GM23338 (cell line): Measurements from ENCODE around the gene GNB1L. TPM values are rescaled to one million over a fixed set of nuclear protein-coding genes. Genes with fewer than 3 reads are reported as not detected.

ENCODE experiments used
- ATAC-seq: fragments of 200-7000 bp; cut with Tn5 transposase; 3 replicates; pipeline ENCODE4 v1.9.1; 2020
- DNase-seq: peaks from one replicate; pipeline ENCODE4 v3.0.0-alpha.2; 2015; ENCODE audit warnings: low spot score
- H2AFZ ChIP-seq: fragments of 200-600 bp; sonication (generic); 2 replicates; pipeline ENCODE4 v1.8.0; 2016; ENCODE audit warnings: antibody characterized with exemption, mild to moderate bottlenecking, moderate library complexity
- H3F3A ChIP-seq: fragments of 200-600 bp; sonication (generic); replicated peaks from 2 replicates; pipeline ENCODE4 v1.8.0; 2017; ENCODE audit warnings: antibody characterized with exemption, mixed run types, low read depth
- H3K27ac ChIP-seq: fragments of 200-600 bp; sonication (generic); 2 replicates; pipeline ENCODE4 v1.6.1; 2016; ENCODE audit warnings: low read depth
- H3K27me3 ChIP-seq: fragments of 200-600 bp; sonication (generic); 2 replicates; pipeline ENCODE4 v1.8.0; 2016; ENCODE audit warnings: mild to moderate bottlenecking, mixed run types, moderate library complexity; ENCODE audit not compliant: insufficient read depth
- H3K36me3 ChIP-seq: fragments of 200-600 bp; sonication (generic); 2 replicates; pipeline ENCODE4 v1.8.0; 2016; ENCODE audit warnings: mild to moderate bottlenecking; ENCODE audit not compliant: insufficient read depth
- H3K4me1 ChIP-seq: fragments of 200-600 bp; sonication (generic); 2 replicates; pipeline ENCODE4 v1.8.0; 2016; ENCODE audit warnings: mild to moderate bottlenecking, moderate library complexity; ENCODE audit not compliant: insufficient read depth
- H3K4me2 ChIP-seq: fragments of 200-600 bp; sonication (generic); 2 replicates; pipeline ENCODE4 v1.7.1; 2017; ENCODE audit warnings: mixed run types
- H3K4me3 ChIP-seq: fragments of 200-600 bp; sonication (generic); 2 replicates; pipeline ENCODE4 v1.6.1; 2016; ENCODE audit warnings: mixed run types
- H3K79me2 ChIP-seq: fragments of 200-600 bp; sonication (generic); replicated peaks from 2 replicates; pipeline ENCODE4 v1.8.0; 2017; ENCODE audit warnings: mild to moderate bottlenecking; ENCODE audit not compliant: insufficient read depth
- H3K9me2 ChIP-seq: fragments of 200-600 bp; sonication (generic); 2 replicates; pipeline ENCODE4 v1.8.0; 2017; ENCODE audit not compliant: insufficient read depth
- H4K20me1 ChIP-seq: fragments of 200-600 bp; sonication (generic); replicated peaks from 2 replicates; pipeline ENCODE4 v1.8.0; 2017; ENCODE audit warnings: mild to moderate bottlenecking; ENCODE audit not compliant: insufficient read depth
- H3K27ac Mint-ChIP-seq: 2 replicates; pipeline ENCODE4 v1.8.0; 2020; ENCODE audit warnings: inconsistent platforms, mild to moderate bottlenecking, moderate library complexity, mixed read lengths
- H3K27me3 Mint-ChIP-seq: 3 replicates; pipeline ENCODE4 v1.8.0; 2022; ENCODE audit warnings: low read depth, mild to moderate bottlenecking, moderate library complexity, mixed read lengths, inconsistent platforms; ENCODE audit not compliant: insufficient read depth, poor library complexity
- H3K36me3 Mint-ChIP-seq: 3 replicates; pipeline ENCODE4 v1.8.0; 2021; ENCODE audit warnings: low read depth, mild to moderate bottlenecking, inconsistent platforms, moderate library complexity, mixed read lengths
- H3K4me1 Mint-ChIP-seq: 3 replicates; pipeline ENCODE4 v1.8.0; 2020; ENCODE audit warnings: mild to moderate bottlenecking, inconsistent platforms, mixed read lengths
- H3K4me3 Mint-ChIP-seq: 3 replicates; pipeline ENCODE4 v1.8.0; 2021; ENCODE audit warnings: moderate library complexity, mild to moderate bottlenecking, inconsistent platforms, mixed read lengths
- H3K9me3 Mint-ChIP-seq: 3 replicates; pipeline ENCODE4 v1.8.0; 2020; ENCODE audit warnings: moderate library complexity, mild to moderate bottlenecking, inconsistent platforms, mixed read lengths
- CREB1 ChIP-seq: fragments of 250-450 bp; sonication (Bioruptor Pico); IDR thresholded peaks from 2 replicates; pipeline ENCODE4 v1.5.0; 2020; ENCODE audit warnings: low read depth, mild to moderate bottlenecking, moderate library complexity
- CTCF ChIP-seq, 2 experiments: fragments of 200-600 bp in 1 of 2; sonication (generic) in 1 of 2; conservative IDR thresholded peaks; 2 replicates each; pipeline versions ENCODE4 v1.5.1 to v1.6.1; 2016 to 2017; ENCODE audit warnings: antibody characterized with exemption in 2 of 2, low read depth in 2 of 2, mild to moderate bottlenecking in 2 of 2, moderate library complexity in 1 of 2
- ETS1 ChIP-seq: IDR thresholded peaks from 2 replicates; pipeline ENCODE4 v1.6.1; 2016; ENCODE audit warnings: antibody characterized with exemption
- JUNB ChIP-seq: IDR thresholded peaks from one replicate; pipeline ENCODE4 v1.6.1; 2016; ENCODE audit warnings: antibody characterized with exemption; ENCODE audit not compliant: unreplicated experiment
- POLR2AphosphoS5 ChIP-seq: IDR thresholded peaks from 2 replicates; pipeline ENCODE4 v1.6.1; 2016; ENCODE audit warnings: antibody characterized with exemption, low read depth
- ZNF331 ChIP-seq: fragments of 250-450 bp; sonication (Bioruptor Pico); IDR thresholded peaks from 2 replicates; pipeline ENCODE4 v1.5.0; 2020; ENCODE audit warnings: low read depth, mild to moderate bottlenecking, moderate library complexity
- ZNF462 ChIP-seq: fragments of 250-450 bp; sonication (Bioruptor Pico); IDR thresholded peaks from 2 replicates; pipeline ENCODE4 v1.5.0; 2020; ENCODE audit warnings: mild to moderate bottlenecking, moderate library complexity
- polyA plus RNA-seq: library from polyadenylated mRNA; unstranded; fragments of >200 nt; fragmentation: Nextera tagmentation; extraction: Ambion mirVana; gene quantifications from 2 replicates; pipeline ENCODE4 v1.2.1, GENCODE V29; 2016
- total RNA-seq: library from RNA; depleted of rRNA; stranded (reverse); fragments of >200 nt; shearing (Covaris generic); gene quantifications from 2 replicates; pipeline ENCODE4 v1.2.3, GENCODE V29; 2014

The GNB1L gene
- total and polyA plus RNA-seq, 2 experiments from 2014 or later = 15.2 to 27.8 TPM

GRCh38 chr22:19753090-19753842 is 101.4 kb downstream of the GNB1L start:
- peak; percentile 2 for ATAC-seq

GRCh38 chr22:19751497-19752245 is 103.0 kb downstream of the GNB1L start:
- no peaks in the 10 kb centered on the region for H3K36me3 Mint-ChIP-seq
- peaks cover 55% of the 10 kb centered on the region for H3K27me3 Mint-ChIP-seq
- Histone ChIP-seq H3K79me2 (no peaks in the 10 kb centered on the region), H3K9me2 (no peaks in the 10 kb centered on the region), H3F3A (no peaks in the 10 kb centered on the region), H3K27me3 (peaks cover 45% of the 10 kb centered on the region), H3K27ac (no peak overlapping the region), H3K4me2 (no peak overlapping the region), H3K4me1 (peaks cover 5% of the 10 kb centered on the region; the same call in 1 of the 2 replicates), H3K36me3 (no peaks in the 10 kb centered on the region), H4K20me1 (peaks cover 2% of the 10 kb centered on the region; the same call in 1 of the 2 replicates), H3K4me3 (no peak overlapping the region), H2AFZ (no peak overlapping the region)
- peaks cover 6% of the 10 kb centered on the region for H3K4me1 Mint-ChIP-seq
- no peak for ATAC-seq
- DNase-seq = no peak
- no peak overlapping the region for H3K27ac Mint-ChIP-seq
- no peak overlapping the region for H3K4me3 Mint-ChIP-seq
- H3K9me3 Mint-ChIP-seq = no peaks in the 10 kb centered on the region
- TF ChIP-seq ZNF331 (CRISPR knock-in tag) (no peak), JUNB (no peak), ETS1 (no peak), POLR2AphosphoS5 (no peak), ZNF462 (CRISPR knock-in tag) (no peak)

More at GRCh38 chr22:19753090-19753842, 101.4 kb downstream of the GNB1L start:
- peaks cover 61% of the 10 kb centered on the region for H3K27me3 ChIP-seq
- Mint-ChIP-seq H3K4me1 (peaks cover 12% of the 10 kb centered on the region), H3K9me3 (no peaks in the 10 kb centered on the region), H3K27me3 (peaks cover 69% of the 10 kb centered on the region), H3K27ac (no peak overlapping the region), H3K4me3 (no peak overlapping the region), H3K36me3 (no peaks in the 10 kb centered on the region)
- H3K36me3 ChIP-seq = no peaks in the 10 kb centered on the region
- peak; percentile 48 for DNase-seq
- no peak overlapping the region for H3K27ac ChIP-seq
- H3K4me2 ChIP-seq = no peak overlapping the region
- H3K79me2 ChIP-seq = no peaks in the 10 kb centered on the region
- no peaks in the 10 kb centered on the region for H3K9me2 ChIP-seq
- H3K4me1 ChIP-seq = peaks cover 5% of the 10 kb centered on the region; the same call in 1 of the 2 replicates
- H3F3A ChIP-seq = 0 out of 2 replicates have a peak, but pooled peaks cover 9% of the 10 kb centered on the region
- peaks cover 5% of the 10 kb centered on the region for H4K20me1 ChIP-seq
- TF ChIP-seq POLR2AphosphoS5 (no peak), CTCF (conservative IDR thresholded peaks at IDR 0.05; ENCODE audit: low read depth in 2 of 2) (peak; percentile 48 to 75), CREB1 (CRISPR knock-in tag) (no peak)
- no peak overlapping the region for H2AFZ ChIP-seq
- no peak overlapping the region for H3K4me3 ChIP-seq
